IMR-90 (cell line): ENCODE data around the gene USP25. TPM values are rescaled to one million over a fixed set of nuclear protein-coding genes. Genes with fewer than 3 reads are reported as not detected.

ENCODE experiments used
- ATAC-seq: fragments of 200-7000 bp; cut with Tn5 transposase; 2 replicates; pipeline ENCODE4 v1.9.1; 2020; ENCODE audit warnings: low read depth, mild to moderate bottlenecking, moderate library complexity
- BruUV-seq: library from RNA; stranded (reverse); fragments of 400-500 nt; replicated peaks from 2 replicates; lab custom pipeline; 2021; lab: Mats Ljungman, UMichigan
- CTCF ChIA-PET: fragments of 300-600 bp; formaldehyde crosslinking; extraction: SDS; loops from one replicate; lab custom pipeline; 2021; ENCODE audit warnings: antibody characterized with exemption; lab: Yijun Ruan, JAX
- POLR2A ChIA-PET: fragments of 300-600 bp; sonication (Branson Sonifier 250); formaldehyde crosslinking; loops from one replicate; lab custom pipeline; 2022; ENCODE audit warnings: antibody characterized with exemption; ENCODE audit not compliant: unreplicated experiment; lab: Charles Lee
- DNase-seq: peaks from one replicate; pipeline ENCODE4 v3.0.0; 2013
- H2AFZ ChIP-seq: replicated peaks from 2 replicates; pipeline ENCODE3; 2013; ENCODE audit warnings: low read length, mild to moderate bottlenecking; ENCODE audit not compliant: poor library complexity
- H2AK5ac ChIP-seq: 2 replicates; pipeline ENCODE4 v1.6.1; 2013; ENCODE audit warnings: low read depth, low read length, inconsistent platforms
- H2AK9ac ChIP-seq: replicated peaks from 2 replicates; pipeline ENCODE3; 2013; ENCODE audit warnings: mild to moderate bottlenecking, low read depth, low read length, moderate library complexity; ENCODE audit not compliant: poor library complexity
- H2BK120ac ChIP-seq: 2 replicates; pipeline ENCODE4 v1.6.1; 2013; ENCODE audit warnings: low read depth, low read length, inconsistent platforms
- H2BK15ac ChIP-seq: 3 replicates; pipeline ENCODE4 v1.6.1; 2013; ENCODE audit warnings: low read depth, low read length, inconsistent platforms
- H2BK20ac ChIP-seq: 2 replicates; pipeline ENCODE4 v1.6.1; 2013; ENCODE audit warnings: low read depth, mild to moderate bottlenecking, inconsistent platforms, low read length, moderate library complexity
- H2BK5ac ChIP-seq: 2 replicates; pipeline ENCODE4 v1.6.1; 2013; ENCODE audit warnings: mild to moderate bottlenecking, low read depth, low read length, inconsistent platforms; ENCODE audit not compliant: poor library complexity, severe bottlenecking
- H3K14ac ChIP-seq: replicated peaks from 2 replicates; pipeline ENCODE4 v1.6.1; 2013; ENCODE audit warnings: low read depth, low read length, inconsistent platforms
- H3K18ac ChIP-seq: 2 replicates; pipeline ENCODE4 v1.6.1; 2013; ENCODE audit warnings: low read depth, low read length, control low read depth
- H3K23ac ChIP-seq: 2 replicates; pipeline ENCODE4 v1.6.1; 2013; ENCODE audit warnings: low read depth, low read length, inconsistent platforms
- H3K27ac ChIP-seq: 2 replicates; pipeline ENCODE4 v1.5.1; 2013; ENCODE audit warnings: mild to moderate bottlenecking, control low read depth, low read length; ENCODE audit not compliant: insufficient read depth
- H3K27me3 ChIP-seq: 2 replicates; pipeline ENCODE4 v1.6.1; 2013; ENCODE audit warnings: low read length; ENCODE audit not compliant: control insufficient read depth, insufficient read depth
- H3K36me3 ChIP-seq: 2 replicates; pipeline ENCODE4 v1.6.1; 2013; ENCODE audit warnings: low read length, mixed read lengths; ENCODE audit not compliant: control insufficient read depth, insufficient read depth
- H3K4ac ChIP-seq: 2 replicates; pipeline ENCODE4 v1.6.1; 2013; ENCODE audit warnings: low read depth, low read length, inconsistent platforms
- H3K4me1 ChIP-seq: 2 replicates; pipeline ENCODE4 v1.6.1; 2013; ENCODE audit warnings: low read length, mixed read lengths; ENCODE audit not compliant: control insufficient read depth, insufficient read depth
- H3K4me2 ChIP-seq: 2 replicates; pipeline ENCODE4 v1.6.1; 2013; ENCODE audit warnings: low read depth, mild to moderate bottlenecking, control low read depth, low read length, moderate library complexity
- H3K4me3 ChIP-seq: 2 replicates; pipeline ENCODE4 v1.5.1; 2013; ENCODE audit warnings: low read depth, mild to moderate bottlenecking, control low read depth, low read length, moderate library complexity; ENCODE audit not compliant: insufficient read depth
- H3K56ac ChIP-seq: 2 replicates; pipeline ENCODE4 v1.6.1; 2013; ENCODE audit warnings: low read length, inconsistent platforms; ENCODE audit not compliant: insufficient read depth; ENCODE audit errors: extremely low read depth
- H3K79me1 ChIP-seq, 2 experiments: 2 replicates each; pipeline ENCODE4 v1.6.1; 2013; ENCODE audit warnings: low read length in 2 of 2, inconsistent platforms in 1 of 2, low read depth in 1 of 2
- H3K9ac ChIP-seq: 2 replicates; pipeline ENCODE4 v1.6.1; 2013; ENCODE audit warnings: low read depth, low read length, control low read depth
- H3K9me1 ChIP-seq: 2 replicates; pipeline ENCODE4 v1.6.1; 2013; ENCODE audit warnings: low read length, inconsistent platforms; ENCODE audit not compliant: insufficient read depth
- H3K9me3 ChIP-seq: 2 replicates; pipeline ENCODE4 v1.6.1; 2013; ENCODE audit warnings: low read length; ENCODE audit not compliant: control insufficient read depth, insufficient read depth
- H4K20me1 ChIP-seq: 2 replicates; pipeline ENCODE4 v1.6.1; 2013; ENCODE audit warnings: low read length, inconsistent platforms; ENCODE audit not compliant: insufficient read depth
- H4K5ac ChIP-seq: 2 replicates; pipeline ENCODE4 v1.6.1; 2013; ENCODE audit warnings: mild to moderate bottlenecking, low read depth, low read length, control low read depth
- H4K8ac ChIP-seq, 2 experiments: 2 replicates each; pipeline ENCODE4 v1.6.1; 2013; ENCODE audit warnings: low read depth in 2 of 2, low read length in 2 of 2, control low read depth in 1 of 2, inconsistent platforms in 1 of 2
- H4K91ac ChIP-seq: 2 replicates; pipeline ENCODE4 v1.6.1; 2013; ENCODE audit warnings: low read depth, low read length, inconsistent platforms; ENCODE audit not compliant: insufficient read depth
- BHLHE40 ChIP-seq: fragments of 150-350 bp; IDR thresholded peaks from 2 replicates; pipeline ENCODE4 v1.6.1; 2016; ENCODE audit warnings: mild to moderate bottlenecking, low read depth, low read length
- CEBPB ChIP-seq: IDR thresholded peaks from 2 replicates; pipeline ENCODE4 v1.6.1; 2012; ENCODE audit warnings: low read depth, low read length, improper control_type of control experiment
- CHD1 ChIP-seq: IDR thresholded peaks from 2 replicates; pipeline ENCODE4 v1.6.1; 2012; ENCODE audit warnings: low read depth, low read length, improper control_type of control experiment
- CTCF ChIP-seq: conservative IDR thresholded peaks from 2 replicates; pipeline ENCODE4 v1.5.1; 2012; ENCODE audit warnings: mild to moderate bottlenecking, low read depth, low read length, improper control_type of control experiment
- MAFK ChIP-seq: IDR thresholded peaks from 2 replicates; pipeline ENCODE4 v1.6.1; 2012; ENCODE audit warnings: low read depth, low read length, improper control_type of control experiment
- MXI1 ChIP-seq: IDR thresholded peaks from 2 replicates; pipeline ENCODE4 v1.6.1; 2012; ENCODE audit warnings: low read depth, mild to moderate bottlenecking, low read length, moderate library complexity, borderline replicate concordance
- RCOR1 ChIP-seq: IDR thresholded peaks from 2 replicates; pipeline ENCODE4 v1.6.1; 2012; ENCODE audit warnings: mild to moderate bottlenecking, low read length, improper control_type of control experiment; ENCODE audit not compliant: insufficient replicate concordance
- RFX5 ChIP-seq: IDR thresholded peaks from 2 replicates; pipeline ENCODE4 v1.8.0; 2012; ENCODE audit warnings: low read depth, mild to moderate bottlenecking, low read length, moderate library complexity
- SMC3 ChIP-seq: fragments of 150-350 bp; IDR thresholded peaks from 2 replicates; pipeline ENCODE4 v1.6.1; 2016; ENCODE audit warnings: low read depth, mild to moderate bottlenecking, antibody characterized with exemption, low read length, moderate library complexity
- WGBS, 2 experiments: methylation state at CpG; one replicate each; pipeline versions ENCODE4 v1.1.5 to v1.1.7; 2013; ENCODE audit warnings: missing lambda C conversion rate in 2 of 2; ENCODE audit not compliant: insufficient read length in 1 of 2; ENCODE audit errors: extremely low coverage in 2 of 2; 5-methylcytosine and 5-hydroxymethylcytosine counted together
- dilution Hi-C: fragments of 300-500 bp; cut with HindIII; formaldehyde crosslinking; loops from one replicate; pipeline ENCODE4 v1.14.3; 2018; ENCODE audit warnings: low sequenced_read_pairs; ENCODE audit not compliant: unreplicated experiment
- in situ Hi-C: fragments of 300-500 bp; cut with MboI; formaldehyde crosslinking; loops from 3 replicates; pipeline ENCODE4 v1.14.3; 2019; ENCODE audit warnings: low sequenced_read_pairs, inconsistent platforms, mixed read lengths
- intact Hi-C: fragments of 100-400 bp; cut with micrococcal nuclease; formaldehyde crosslinking; loops from 2 replicates; pipeline ENCODE4 v1.10.0; 2022
- polyA plus RNA-seq, 3 experiments: library from polyadenylated mRNA; depleted of rRNA; stranded (reverse); fragments of >200 nt; gene quantifications; 2 replicates each; pipeline ENCODE4 v1.2.3, GENCODE V29; 2012; ENCODE audit warnings: low replicate concordance in 1 of 3
- total RNA-seq: library from RNA; depleted of rRNA; stranded (reverse); fragments of >200 nt; gene quantifications from 2 replicates; pipeline ENCODE4 v1.2.3, GENCODE V29; 2012
- TF ChIP-seq, protein P1 (sequence below): fragments of 150-350 bp; IDR thresholded peaks from 2 replicates; pipeline ENCODE4 v1.6.1; 2016; ENCODE audit warnings: low read depth, mild to moderate bottlenecking, low read length, moderate library complexity, borderline replicate concordance

Gene USP25
- total and polyA plus RNA-seq, 2 of the 4 experiments (the other 2 are of a cell fraction), result 9.3 to 23.3 TPM

GRCh38 chr21:15729346-15729673 is 472 bp upstream of the USP25 start:
- H3K4me2 ChIP-seq, result peak overlapping the region; percentile 78
- peak overlapping the region; percentile 79; the same call in 1 of the 2 replicates for H3K14ac ChIP-seq
- H2AK5ac ChIP-seq, result peak overlapping the region; percentile 13; the same call in 1 of the 2 replicates
- ATAC-seq (no peak), DNase-seq (peak; percentile 22)
- peak overlapping the region; percentile 53; the same call in 1 of the 2 replicates for H2BK20ac ChIP-seq
- dilution Hi-C loops (no loop called here), intact Hi-C loops (no loop called here), in situ Hi-C loops (no loop called here)
- peak overlapping the region; percentile 66 for H4K91ac ChIP-seq
- no peaks in the 10 kb centered on the region for H3K36me3 ChIP-seq
- 0 out of 2 replicates have a peak, but pooled peaks cover 2% of the 10 kb centered on the region for H3K9me1 ChIP-seq
- H3K79me1 ChIP-seq, result peaks cover 8 to 25% of the 10 kb centered on the region in 2 experiments; a peak in 3 of 4 replicates
- H3K18ac ChIP-seq, result peak overlapping the region; percentile 3; the same call in 1 of the 2 replicates
- H2BK120ac ChIP-seq, result peak overlapping the region; percentile 72
- no CpG with 5 or more reads among the region's 11 CpGs for WGBS, 2 experiments
- H3K9ac ChIP-seq, result peak overlapping the region; percentile 59
- H3K4ac ChIP-seq, result peak overlapping the region; percentile 89
- TF ChIP-seq, protein P1, sequence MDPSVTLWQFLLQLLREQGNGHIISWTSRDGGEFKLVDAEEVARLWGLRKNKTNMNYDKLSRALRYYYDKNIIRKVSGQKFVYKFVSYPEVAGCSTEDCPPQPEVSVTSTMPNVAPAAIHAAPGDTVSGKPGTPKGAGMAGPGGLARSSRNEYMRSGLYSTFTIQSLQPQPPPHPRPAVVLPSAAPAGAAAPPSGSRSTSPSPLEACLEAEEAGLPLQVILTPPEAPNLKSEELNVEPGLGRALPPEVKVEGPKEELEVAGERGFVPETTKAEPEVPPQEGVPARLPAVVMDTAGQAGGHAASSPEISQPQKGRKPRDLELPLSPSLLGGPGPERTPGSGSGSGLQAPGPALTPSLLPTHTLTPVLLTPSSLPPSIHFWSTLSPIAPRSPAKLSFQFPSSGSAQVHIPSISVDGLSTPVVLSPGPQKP, result no peak
- TF ChIP-seq MAFK, result no peak
- TF ChIP-seq SMC3, result no peak
- TF ChIP-seq CEBPB, result no peak
- no peak for TF ChIP-seq BHLHE40
- no peak for TF ChIP-seq CHD1
- TF ChIP-seq MXI1, result no peak
- TF ChIP-seq CTCF, result no peak
- no peak for TF ChIP-seq RFX5
- TF ChIP-seq RCOR1, result no peak
- no peaks in the 10 kb centered on the region for H3K9me3 ChIP-seq
- peak overlapping the region; percentile 36 for H3K27ac ChIP-seq
- peak overlapping the region; percentile 96 for H2AFZ ChIP-seq
- peak overlapping the region; percentile 88; the same call in 1 of the 3 replicates for H2BK15ac ChIP-seq
- POLR2A ChIA-PET, result no interaction called here
- CTCF ChIA-PET, result no interaction called here
- H3K56ac ChIP-seq, result peak overlapping the region; percentile 64; the same call in 1 of the 2 replicates
- H4K8ac ChIP-seq, result peak overlapping the region; percentile 50 to 77; a peak in 3 of 4 replicates
- peak overlapping the region; percentile 3 for H4K5ac ChIP-seq
- peak overlapping the region; percentile 56 for H3K4me3 ChIP-seq
- peak overlapping the region; percentile 88 for H2AK9ac ChIP-seq
- H2BK5ac ChIP-seq, result peak overlapping the region; percentile 1
- peak overlapping the region; percentile 61; the same call in 1 of the 2 replicates for H3K23ac ChIP-seq
- no TSS peak for BruUV-seq
- peaks cover 7% of the 10 kb centered on the region; the same call in 1 of the 2 replicates for H4K20me1 ChIP-seq
- H3K4me1 ChIP-seq, result peaks cover 3% of the 10 kb centered on the region; the same call in 1 of the 2 replicates
- H3K27me3 ChIP-seq, result no peaks in the 10 kb centered on the region; the same call in 1 of the 2 replicates
